Measurements from ENCODE around the gene PRPH2.

The PRPH2 gene

GRCh38 chr6:42745640-42746462 lies 23.5 kb upstream of the PRPH2 start, which contains the start of gene TBCC:
Gene TBCC (minus strand): TSS chr6:42746103. CDS start chr6:42746073, 30 bp downstream.
- Mint-ChIP-seq H3K9me3 (no peaks in the 10 kb centered on the region), H3K27ac (peak within 1 kb of the TSS; percentile 97 to 99 (median 98)), H3K4me3 (peak within 1 kb of the TSS; percentile 96 to 100 (median 97)), H3K27me3 (ENCODE audit: low read depth) (no peaks in the 10 kb centered on the region), H3K36me3 (ENCODE audit: low read depth) (peaks cover 4% of the 10 kb centered on the region), H3K4me1 (peaks cover 36% of the 10 kb centered on the region)
- no peak for TF ChIP-seq CTCF (IDR thresholded peaks at IDR 0.05; ENCODE audit: unreplicated experiment in 3 of 3)

GRCh38 chr6:42745083-42745639 lies 22.8 kb upstream of the PRPH2 start:
- no peak for TF ChIP-seq CTCF (IDR thresholded peaks at IDR 0.05; ENCODE audit: unreplicated experiment in 3 of 3)
- no peaks in the 10 kb centered on the region for H3K27me3 Mint-ChIP-seq (ENCODE audit: low read depth)
- peak overlapping the region; percentile 33 to 98 (median 70) for H3K27ac Mint-ChIP-seq
- H3K4me1 Mint-ChIP-seq: peaks cover 36% of the 10 kb centered on the region
- H3K36me3 Mint-ChIP-seq (ENCODE audit: low read depth): peaks cover 4% of the 10 kb centered on the region
- H3K9me3 Mint-ChIP-seq: no peaks in the 10 kb centered on the region
- peak overlapping the region; percentile 96 to 100 (median 97) for H3K4me3 Mint-ChIP-seq

- peak overlapping the region; percentile 96 to 100 (median 97) for H3K4me3 Mint-ChIP-seq
- no peaks in the 10 kb centered on the region for H3K27me3 Mint-ChIP-seq (ENCODE audit: low read depth)
- TF ChIP-seq CTCF (IDR thresholded peaks at IDR 0.05; ENCODE audit: unreplicated experiment in 3 of 3): no peak
- peaks cover 4% of the 10 kb centered on the region for H3K36me3 Mint-ChIP-seq (ENCODE audit: low read depth)
- peak overlapping the region; percentile 33 to 98 (median 70) for H3K27ac Mint-ChIP-seq
- no peaks in the 10 kb centered on the region for H3K9me3 Mint-ChIP-seq
- peaks cover 36% of the 10 kb centered on the region for H3K4me1 Mint-ChIP-seq
Measured at GRCh38 chr6:42744351-42744893, 22.0 kb upstream of the PRPH2 start.

- Mint-ChIP-seq H3K9me3 (no peaks in the 10 kb centered on the region), H3K36me3 (ENCODE audit: low read depth) (peaks cover 4% of the 10 kb centered on the region), H3K27ac (peak overlapping the region; percentile 61 to 91 (median 83)), H3K4me1 (peaks cover 25% of the 10 kb centered on the region), H3K4me3 (peak overlapping the region; percentile 72 to 85 (median 80)), H3K27me3 (ENCODE audit: low read depth) (peaks cover 2% of the 10 kb centered on the region)
- TF ChIP-seq CTCF (IDR thresholded peaks at IDR 0.05; ENCODE audit: unreplicated experiment in 3 of 3): no peak
Measured at GRCh38 chr6:42742116-42742894, 19.9 kb upstream of the PRPH2 start.

GRCh38 chr6:42740725-42741124 lies 18.3 kb upstream of the PRPH2 start:
- Mint-ChIP-seq H3K27me3 (ENCODE audit: low read depth) (peaks cover 8% of the 10 kb centered on the region), H3K9me3 (no peaks in the 10 kb centered on the region), H3K27ac (peak overlapping the region in 1 of 3 experiments; percentile 37), H3K4me1 (peaks cover 25% of the 10 kb centered on the region), H3K36me3 (ENCODE audit: low read depth) (peaks cover 1% of the 10 kb centered on the region), H3K4me3 (peak overlapping the region in 1 of 3 experiments; percentile 55)
- TF ChIP-seq CTCF (IDR thresholded peaks at IDR 0.05; ENCODE audit: unreplicated experiment in 3 of 3): no peak
